ENCODE results near the gene MBOAT1. TPM values are rescaled to one million over a fixed set of nuclear protein-coding genes. Genes with fewer than 3 reads are reported as not detected.

The MBOAT1 gene
- total RNA-seq, 4 donors from 2014 or later = 9.6 to 24.3 (median 12.6) TPM

GRCh38 chr6:20096536-20096935 lies 115.7 kb downstream of the MBOAT1 start:
- 91 to 93% methylated on average over 6 of the region's 6 CpGs for WGBS, 2 donors
- Histone ChIP-seq H3K27me3 (no peaks in the 10 kb centered on the region), H3K9me3 (no peaks in the 10 kb centered on the region), H3K27ac (no peak overlapping the region), H3K4me1 (peaks cover 5 to 17% of the 10 kb centered on the region in 2 donors), H3K36me3 (peaks cover 0 to 5% of the 10 kb centered on the region in 2 donors), H3K4me3 (replicated peaks in 1 of 3) (no peak overlapping the region)
- intact Hi-C loops (cut with DNase I) = no loop called here
- DNase-seq = no peak
- TF ChIP-seq CTCF (IDR thresholded peaks at IDR 0.05) (no peak), POLR2A (IDR thresholded peaks at IDR 0.05) (no peak)

- no peak for DNase-seq
- H3K4me1 ChIP-seq = peaks cover 5 to 17% of the 10 kb centered on the region in 2 donors
- no peaks in the 10 kb centered on the region for H3K27me3 ChIP-seq
- no peaks in the 10 kb centered on the region for H3K36me3 ChIP-seq
- no peaks in the 10 kb centered on the region for H3K9me3 ChIP-seq
- no peak for TF ChIP-seq POLR2A (IDR thresholded peaks at IDR 0.05)
- no peak for TF ChIP-seq CTCF (IDR thresholded peaks at IDR 0.05)
- H3K27ac ChIP-seq = no peak overlapping the region
- 93 to 95% methylated on average over 6 of the region's 6 CpGs for WGBS, 2 donors
- intact Hi-C loops (cut with DNase I) = no loop called here
- no peak overlapping the region for H3K4me3 ChIP-seq (replicated peaks in 1 of 3)
These were observed 116.8 kb downstream of the MBOAT1 start for GRCh38 chr6:20095436-20095835.

- TF ChIP-seq POLR2A (IDR thresholded peaks at IDR 0.05) = no peak
- TF ChIP-seq CTCF (IDR thresholded peaks at IDR 0.05) = peak; percentile 65 to 96 (median 71)
These were observed 120.2 kb downstream of the MBOAT1 start for GRCh38 chr6:20092071-20092566.

GRCh38 chr6:20086992-20087391 lies 125.3 kb downstream of the MBOAT1 start:
- no peak overlapping the region for H3K4me3 ChIP-seq (replicated peaks in 1 of 3)
- no peaks in the 10 kb centered on the region for H3K9me3 ChIP-seq
- H3K27ac ChIP-seq = no peak overlapping the region
- DNase-seq = no peak
- no peaks in the 10 kb centered on the region for H3K4me1 ChIP-seq
- H3K36me3 ChIP-seq = no peaks in the 10 kb centered on the region
- no peaks in the 10 kb centered on the region for H3K27me3 ChIP-seq
- TF ChIP-seq POLR2A (IDR thresholded peaks at IDR 0.05) (no peak), CTCF (IDR thresholded peaks at IDR 0.05) (no peak)
- intact Hi-C loops (cut with DNase I) = no loop called here

More at GRCh38 chr6:20092071-20092566, 120.2 kb downstream of the MBOAT1 start:
- H3K4me1 ChIP-seq = peaks cover 0 to 4% of the 10 kb centered on the region in 2 donors
- intact Hi-C loops (cut with DNase I) = loop anchor here (5.0 kb wide), 1 partner anchor 35 kb away; no protein-coding TSS in a partner anchor
- no peaks in the 10 kb centered on the region for H3K27me3 ChIP-seq
- no peak overlapping the region for H3K27ac ChIP-seq
- H3K9me3 ChIP-seq = no peaks in the 10 kb centered on the region
- DNase-seq = no peak
- no peak overlapping the region for H3K4me3 ChIP-seq (replicated peaks in 1 of 3)
- no peaks in the 10 kb centered on the region for H3K36me3 ChIP-seq
- 3 to 10% methylated on average over 1 of the region's 1 CpG for WGBS, 2 donors

GRCh38 chr6:20085817-20086216 lies 126.5 kb downstream of the MBOAT1 start:
- Histone ChIP-seq H3K27ac (no peak overlapping the region), H3K36me3 (no peaks in the 10 kb centered on the region), H3K9me3 (no peaks in the 10 kb centered on the region), H3K4me1 (no peaks in the 10 kb centered on the region), H3K4me3 (replicated peaks in 1 of 3) (no peak overlapping the region), H3K27me3 (no peaks in the 10 kb centered on the region)
- TF ChIP-seq POLR2A (IDR thresholded peaks at IDR 0.05) (no peak), CTCF (IDR thresholded peaks at IDR 0.05) (no peak)
- 93 to 94% methylated on average over 2 of the region's 2 CpGs for WGBS, 2 donors
- no peak for DNase-seq
- intact Hi-C loops (cut with DNase I) = no loop called here
